Mucosa of descending colon (tissue), 3 donors: ENCODE measurements around the gene DOCK1. TPM values are rescaled to one million over a fixed set of nuclear protein-coding genes. Genes with fewer than 3 reads are reported as not detected.

Experiments used
- ATAC-seq: fragments of 200-7000 bp; cut with Tn5 transposase; one replicate; pipeline ENCODE4 v1.9.1; 2020; ENCODE audit warnings: mild to moderate bottlenecking, moderate library complexity
- DNase-seq, 3 donors: peaks; one replicate each; pipeline ENCODE4 v3.0.0-alpha.2; 2020
- H3K36me3 ChIP-seq: fragments of 200-600 bp; one replicate; pipeline ENCODE4 v1.8.0; 2021; ENCODE audit warnings: low read depth, mild to moderate bottlenecking
- H3K4me1 ChIP-seq: fragments of 200-600 bp; one replicate; pipeline ENCODE4 v1.8.0; 2021; ENCODE audit warnings: low read depth, mild to moderate bottlenecking
- H3K4me3 ChIP-seq: fragments of 200-600 bp; one replicate; pipeline ENCODE4 v1.8.0; 2021; ENCODE audit warnings: mild to moderate bottlenecking
- H3K9me3 ChIP-seq: fragments of 200-600 bp; one replicate; pipeline ENCODE4 v1.8.0; 2021; ENCODE audit warnings: mild to moderate bottlenecking
- intact Hi-C, 2 donors: fragments of 100-400 bp; cut with DNase I in 1 of 2; cut with micrococcal nuclease in 1 of 2; formaldehyde crosslinking; loops; one replicate each; pipeline versions ENCODE4 v1.11.0 to v1.11.1; 2022; cut with DNase I, micrococcal nuclease
- total RNA-seq, 3 donors: library from RNA; stranded (reverse); fragmentation: NEBNext Ultra II Directional in 2 of 3; extraction: Animal tissue kit (Norgen Biotek cat#: 25700) in 2 of 3; gene quantifications; one replicate each; pipeline versions ENCODE4 v1.2.1 to v1.2.4, GENCODE V29; 2021 to 2023
- TF ChIP-seq, protein P1 (sequence below): fragments of 200-600 bp; IDR thresholded peaks from one replicate; pipeline ENCODE4 v1.8.0; 2022; ENCODE audit warnings: antibody characterized with exemption, mild to moderate bottlenecking
- donor health status: DM: no; HTN: no; CAD: no; lungs with moderate emphysema.
- donor health status: DM: no; HTN: no; CAD: no.
- donor health status: DM: no; HTN: yes; CAD: no.

Gene DOCK1
- total RNA-seq, 3 donors from 2014 or later, result 56.5 to 103 (median 74.1) TPM

GRCh38 chr10:127458016-127458810 lies 553.0 kb downstream of the DOCK1 start:
- intact Hi-C loops, result no loop called here
- H3K36me3 ChIP-seq, result no peaks in the 10 kb centered on the region
- TF ChIP-seq, protein P1, sequence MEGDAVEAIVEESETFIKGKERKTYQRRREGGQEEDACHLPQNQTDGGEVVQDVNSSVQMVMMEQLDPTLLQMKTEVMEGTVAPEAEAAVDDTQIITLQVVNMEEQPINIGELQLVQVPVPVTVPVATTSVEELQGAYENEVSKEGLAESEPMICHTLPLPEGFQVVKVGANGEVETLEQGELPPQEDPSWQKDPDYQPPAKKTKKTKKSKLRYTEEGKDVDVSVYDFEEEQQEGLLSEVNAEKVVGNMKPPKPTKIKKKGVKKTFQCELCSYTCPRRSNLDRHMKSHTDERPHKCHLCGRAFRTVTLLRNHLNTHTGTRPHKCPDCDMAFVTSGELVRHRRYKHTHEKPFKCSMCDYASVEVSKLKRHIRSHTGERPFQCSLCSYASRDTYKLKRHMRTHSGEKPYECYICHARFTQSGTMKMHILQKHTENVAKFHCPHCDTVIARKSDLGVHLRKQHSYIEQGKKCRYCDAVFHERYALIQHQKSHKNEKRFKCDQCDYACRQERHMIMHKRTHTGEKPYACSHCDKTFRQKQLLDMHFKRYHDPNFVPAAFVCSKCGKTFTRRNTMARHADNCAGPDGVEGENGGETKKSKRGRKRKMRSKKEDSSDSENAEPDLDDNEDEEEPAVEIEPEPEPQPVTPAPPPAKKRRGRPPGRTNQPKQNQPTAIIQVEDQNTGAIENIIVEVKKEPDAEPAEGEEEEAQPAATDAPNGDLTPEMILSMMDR, result no peak
- ATAC-seq, result no peak
- no peaks in the 10 kb centered on the region for H3K9me3 ChIP-seq
- DNase-seq, result no peak
- H3K4me3 ChIP-seq, result no peak overlapping the region
- H3K4me1 ChIP-seq, result no peaks in the 10 kb centered on the region

DNA sequence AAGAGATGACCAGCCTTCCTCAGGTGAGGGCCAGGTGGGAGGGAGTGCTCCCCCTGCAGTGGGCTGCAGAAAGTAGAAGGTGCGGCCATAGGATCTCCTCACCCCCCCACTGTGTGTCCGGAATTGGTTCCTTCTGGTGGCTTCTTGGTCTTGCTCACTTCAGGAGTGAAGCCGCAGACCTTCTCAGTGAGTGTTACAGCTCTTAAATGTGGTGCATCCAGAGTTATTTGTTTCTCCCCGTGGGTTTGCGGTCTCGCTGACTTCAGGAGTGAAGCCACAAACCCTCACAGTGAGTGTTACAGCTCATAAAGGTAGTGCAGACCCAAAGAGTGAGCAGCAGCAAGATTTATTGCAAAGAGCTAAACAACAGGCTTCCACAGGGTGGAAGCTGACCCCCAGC lies 553.6 kb downstream of the DOCK1 start:
- Histone ChIP-seq H3K36me3 (no peaks in the 10 kb centered on the region), H3K9me3 (no peaks in the 10 kb centered on the region), H3K4me3 (no peak overlapping the region), H3K4me1 (no peaks in the 10 kb centered on the region)
- TF ChIP-seq, protein P1, result no peak
- ATAC-seq (no peak), DNase-seq (no peak)
- intact Hi-C loops, result no loop called here

- Histone ChIP-seq H3K4me1 (no peaks in the 10 kb centered on the region), H3K9me3 (no peaks in the 10 kb centered on the region), H3K4me3 (no peak overlapping the region), H3K36me3 (no peaks in the 10 kb centered on the region)
- no peak for DNase-seq
- intact Hi-C loops, result no loop called here
- TF ChIP-seq, protein P1, result no peak
- no peak for ATAC-seq
Observed at GRCh38 chr10:127459918-127460317, 554.7 kb downstream of the DOCK1 start.

- Histone ChIP-seq H3K4me3 (no peak overlapping the region), H3K4me1 (no peaks in the 10 kb centered on the region), H3K36me3 (no peaks in the 10 kb centered on the region), H3K9me3 (no peaks in the 10 kb centered on the region)
- TF ChIP-seq, protein P1, result no peak
- peak in 1 of 3 donors; percentile 52 for DNase-seq
- intact Hi-C loops, result no loop called here
- no peak for ATAC-seq
Observed at GRCh38 chr10:127462643-127463295, 557.5 kb downstream of the DOCK1 start.

DNA sequence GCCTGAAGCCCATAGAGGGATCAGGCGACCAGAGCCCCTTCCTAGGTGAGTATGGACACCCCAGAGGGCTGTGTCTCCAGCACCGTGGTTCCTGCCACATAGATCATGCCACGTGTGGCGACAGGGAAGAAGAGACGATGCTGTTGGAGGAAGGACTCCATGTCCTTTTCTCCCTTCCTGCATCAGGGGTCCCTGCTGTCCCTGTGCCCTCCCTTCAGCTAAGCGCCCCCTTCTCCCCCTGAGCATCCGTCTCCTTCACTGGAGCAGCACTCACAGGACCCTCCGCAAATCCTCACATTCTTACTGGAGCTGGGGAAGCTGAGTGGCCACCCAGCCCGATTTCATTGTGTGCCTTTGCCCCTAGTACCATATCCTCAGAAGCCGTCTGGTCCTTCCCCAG lies 558.3 kb downstream of the DOCK1 start:
- H3K4me3 ChIP-seq, result no peak overlapping the region
- no peaks in the 10 kb centered on the region for H3K4me1 ChIP-seq
- H3K36me3 ChIP-seq, result no peaks in the 10 kb centered on the region
- no peaks in the 10 kb centered on the region for H3K9me3 ChIP-seq
- TF ChIP-seq, protein P1, result no peak
- no peak for DNase-seq
- ATAC-seq, result no peak
- intact Hi-C loops, result no loop called here
